Measurements from ENCODE around the gene IL4. TPM values are rescaled to one million over a fixed set of nuclear protein-coding genes. Genes with fewer than 3 reads are reported as not detected.

IL4 gene
- total and polyA plus RNA-seq, 2 of the 13 experiments (the other 11 are each of a cell fraction or from before 2014, with no cell fraction given), result not detected

DNA sequence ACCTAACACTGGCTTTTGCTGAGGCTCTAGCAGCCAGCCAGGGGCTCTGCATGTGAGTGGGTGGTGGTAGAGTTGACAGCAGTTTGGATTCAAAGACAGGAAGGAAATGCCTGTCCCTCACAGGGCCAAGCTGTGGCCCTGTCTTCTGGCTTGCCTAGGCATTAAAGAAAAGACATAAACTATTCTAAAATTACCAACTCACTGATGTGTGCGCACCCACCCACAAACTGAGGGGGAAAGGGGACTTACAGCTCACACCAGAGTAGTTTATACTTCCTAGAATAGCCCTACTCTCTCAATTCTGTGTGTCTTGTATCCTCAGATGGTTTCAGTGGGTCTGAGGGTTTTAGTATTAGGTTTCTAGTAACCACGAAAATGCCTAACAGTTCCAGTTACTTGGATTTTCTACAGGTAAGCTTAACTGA is 34.1 kb upstream of the IL4 start:
- peaks cover 16 to 56% of the 10 kb centered on the region in 2 experiments for H3K36me3 ChIP-seq (replicated peaks in 1 of 2; ENCODE audit: control insufficient read depth in 1 of 2, insufficient read depth in 2 of 2, low read length in 2 of 2)
- H3K4me1 ChIP-seq (ENCODE audit: insufficient read depth, low read length), result no peaks in the 10 kb centered on the region
- H3K27ac ChIP-seq (ENCODE audit: extremely low read length, insufficient read depth, low read length), result no peak overlapping the region
- H3K27me3 ChIP-seq (ENCODE audit: control insufficient read depth in 1 of 2, insufficient read depth in 2 of 2, low read length in 2 of 2), result no peaks in the 10 kb centered on the region
- in situ Hi-C loops (cut with HindIII; ENCODE audit: extremely low pct_ligation_motif_present, low pct_unique_long_range_greater_than_20kb), result no loop called here
- no TSS peak for BruUV-seq (replicated peaks)
- H3K4me3 ChIP-seq (replicated peaks in 1 of 3; ENCODE audit: insufficient read depth in 1 of 3, low read depth in 2 of 3, low read length in 3 of 3), result no peak overlapping the region
- no peak overlapping the region for H3K9ac ChIP-seq (ENCODE audit: insufficient read depth, low read depth, low read length)
- DNase-seq (ENCODE audit: low spot score), result no peak
- no peak overlapping the region for H2AFZ ChIP-seq (ENCODE audit: low read length)
- H3K79me2 ChIP-seq (ENCODE audit: insufficient read depth, low read length), result no peaks in the 10 kb centered on the region
- no peak for TF ChIP-seq ZNF646 (CRISPR knock-in tag; IDR thresholded peaks at IDR 0.05)
- ChIA-PET POLR2A (no interaction called here), CTCF (ENCODE audit: low intra/inter-chr PET ratio, low total read pairs) (no interaction called here)
- ATAC-seq, result no peak
- H4K20me1 ChIP-seq (ENCODE audit: insufficient read depth, low read length), result no peaks in the 10 kb centered on the region
- intact Hi-C loops (cut with micrococcal nuclease; ENCODE audit: unreplicated experiment), result no loop called here
- WGBS (ENCODE audit: low lambda C conversion rate), result 95% methylated on average over 2 of the region's 2 CpGs
- no peaks in the 10 kb centered on the region for H3K9me3 ChIP-seq (ENCODE audit: low read length)
- no peak overlapping the region for H3K4me2 ChIP-seq (ENCODE audit: low read depth, low read length)
- no peak for FAIRE-seq

- FAIRE-seq (no peak), ATAC-seq (no peak), DNase-seq (ENCODE audit: low spot score) (no peak)
- Histone ChIP-seq H3K27me3 (ENCODE audit: control insufficient read depth in 1 of 2, insufficient read depth in 2 of 2, low read length in 2 of 2) (no peaks in the 10 kb centered on the region), H3K9me3 (ENCODE audit: low read length) (no peaks in the 10 kb centered on the region), H3K4me2 (ENCODE audit: low read depth, low read length) (no peak overlapping the region), H3K27ac (ENCODE audit: extremely low read length, insufficient read depth, low read length) (no peak overlapping the region), H3K4me1 (ENCODE audit: insufficient read depth, low read length) (no peaks in the 10 kb centered on the region), H3K9ac (ENCODE audit: insufficient read depth, low read depth, low read length) (no peak overlapping the region), H2AFZ (ENCODE audit: low read length) (no peak overlapping the region), H3K36me3 (replicated peaks in 1 of 2; ENCODE audit: control insufficient read depth in 1 of 2, insufficient read depth in 2 of 2, low read length in 2 of 2) (peaks cover 16 to 56% of the 10 kb centered on the region in 2 experiments), H4K20me1 (ENCODE audit: insufficient read depth, low read length) (no peaks in the 10 kb centered on the region), H3K4me3 (replicated peaks in 1 of 3; ENCODE audit: insufficient read depth in 1 of 3, low read depth in 2 of 3, low read length in 3 of 3) (no peak overlapping the region), H3K79me2 (ENCODE audit: insufficient read depth, low read length) (no peaks in the 10 kb centered on the region)
- in situ Hi-C loops (cut with HindIII; ENCODE audit: extremely low pct_ligation_motif_present, low pct_unique_long_range_greater_than_20kb) (no loop called here), intact Hi-C loops (cut with micrococcal nuclease; ENCODE audit: unreplicated experiment) (no loop called here)
- 95% methylated on average over 4 of the region's 4 CpGs for WGBS (ENCODE audit: low lambda C conversion rate)
- BruUV-seq (replicated peaks), result no TSS peak
- ChIA-PET CTCF (ENCODE audit: low intra/inter-chr PET ratio, low total read pairs) (no interaction called here), POLR2A (no interaction called here)
- no peak for TF ChIP-seq ZFP41 (CRISPR knock-in tag; IDR thresholded peaks at IDR 0.05; ENCODE audit: borderline replicate concordance)
- no peak for TF ChIP-seq NFYB (CRISPR knock-in tag; IDR thresholded peaks at IDR 0.05)
- TF ChIP-seq ZNF562 (CRISPR knock-in tag; IDR thresholded peaks at IDR 0.05; ENCODE audit: borderline replicate concordance), result no peak
- no peak for TF ChIP-seq PAX8 (CRISPR knock-in tag; IDR thresholded peaks at IDR 0.05; ENCODE audit: borderline replicate concordance)
- no peak for TF ChIP-seq PHF8 (CRISPR knock-in tag; IDR thresholded peaks at IDR 0.05)
- TF ChIP-seq KLF15 (CRISPR knock-in tag; IDR thresholded peaks at IDR 0.05; ENCODE audit: borderline replicate concordance), result no peak
- TF ChIP-seq MBNL3 (CRISPR knock-in tag; conservative IDR thresholded peaks at IDR 0.05), result no peak
- TF ChIP-seq SIN3B (IDR thresholded peaks at IDR 0.05; ENCODE audit: low read length), result no peak
- TF ChIP-seq GTF2F1 (IDR thresholded peaks at IDR 0.05; ENCODE audit: low read length), result no peak
Measured at GRCh38 chr5:132640613-132641012, 33.2 kb upstream of the IL4 start.

Measured in HepG2 (cell line).